ENCODE measurements around the gene IGFN1.

DNA sequence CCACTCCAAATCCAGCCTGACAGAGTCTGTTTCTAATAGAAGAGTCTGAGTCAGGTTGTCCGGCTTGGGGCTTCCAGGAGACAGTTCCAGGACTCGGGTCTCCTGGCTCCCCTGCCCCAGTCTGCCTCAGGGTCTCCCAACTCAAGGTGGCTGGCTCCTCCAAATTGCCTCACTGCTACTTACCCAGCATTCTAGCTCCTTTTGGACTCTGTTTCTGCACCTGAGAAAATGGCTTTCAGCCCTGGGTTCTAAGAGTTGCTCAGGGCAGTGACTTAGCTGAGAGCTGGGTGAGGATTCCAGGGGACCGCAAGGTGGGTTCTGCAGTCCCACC is 5.5 kb upstream of the IGFN1 start:
- TF ChIP-seq POLR2A (IDR thresholded peaks at IDR 0.05; ENCODE audit: low read length) (no peak), GATA1 (IDR thresholded peaks at IDR 0.05; ENCODE audit: low read depth, low read length) (no peak)

Measured in erythroblast (primary cell).